Measurements from ENCODE around the gene EED.

GRCh38 chr11:86251345-86251744 is 6.8 kb downstream of the EED start:
- TF ChIP-seq, protein P1, sequence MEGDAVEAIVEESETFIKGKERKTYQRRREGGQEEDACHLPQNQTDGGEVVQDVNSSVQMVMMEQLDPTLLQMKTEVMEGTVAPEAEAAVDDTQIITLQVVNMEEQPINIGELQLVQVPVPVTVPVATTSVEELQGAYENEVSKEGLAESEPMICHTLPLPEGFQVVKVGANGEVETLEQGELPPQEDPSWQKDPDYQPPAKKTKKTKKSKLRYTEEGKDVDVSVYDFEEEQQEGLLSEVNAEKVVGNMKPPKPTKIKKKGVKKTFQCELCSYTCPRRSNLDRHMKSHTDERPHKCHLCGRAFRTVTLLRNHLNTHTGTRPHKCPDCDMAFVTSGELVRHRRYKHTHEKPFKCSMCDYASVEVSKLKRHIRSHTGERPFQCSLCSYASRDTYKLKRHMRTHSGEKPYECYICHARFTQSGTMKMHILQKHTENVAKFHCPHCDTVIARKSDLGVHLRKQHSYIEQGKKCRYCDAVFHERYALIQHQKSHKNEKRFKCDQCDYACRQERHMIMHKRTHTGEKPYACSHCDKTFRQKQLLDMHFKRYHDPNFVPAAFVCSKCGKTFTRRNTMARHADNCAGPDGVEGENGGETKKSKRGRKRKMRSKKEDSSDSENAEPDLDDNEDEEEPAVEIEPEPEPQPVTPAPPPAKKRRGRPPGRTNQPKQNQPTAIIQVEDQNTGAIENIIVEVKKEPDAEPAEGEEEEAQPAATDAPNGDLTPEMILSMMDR (IDR thresholded peaks at IDR 0.05; ENCODE audit: insufficient read depth, low read length): no peak
- TF ChIP-seq POLR2AphosphoS5 (IDR thresholded peaks at IDR 0.05; ENCODE audit: low read depth) (no peak), GABPA (IDR thresholded peaks at IDR 0.05; ENCODE audit: low read depth) (no peak), REST (IDR thresholded peaks at IDR 0.05; ENCODE audit: insufficient replicate concordance, low read depth) (no peak)
